IPS-NIHi11 (cell line): ENCODE measurements around the gene TAOK2.
A peak's percentile ranks its signal among the peaks of the same experiment; 100 is the strongest.
"Not testable (repeated sequence)": the region's sequence is repeated elsewhere in the genome, so short reads cannot be mapped to it uniquely, and the experiment has no call there.

Experiments used
- DNase-seq: peaks from one replicate; pipeline ENCODE4 v3.0.0; 2012; ENCODE audit warnings: mixed read lengths, low spot score

The TAOK2 gene

GRCh38 chr16:29973384-29974246, at the start of gene TAOK2:
TSS of gene TAOK2 (plus strand) at chr16:29973868. CDS start at chr16:29977773, 3,905 bp downstream.
- peak; percentile 100 for DNase-seq

- DNase-seq = no peak
Observed at GRCh38 chr16:29925105-29925756, 48.4 kb upstream of the TAOK2 start.

- DNase-seq = peak; percentile 100
Observed at GRCh38 chr16:29925781-29926710, 47.6 kb upstream of the TAOK2 start, which contains the start of gene KCTD13. TSS of gene KCTD13 (minus strand) at chr16:29926226. CDS start at chr16:29926033, 193 bp downstream.

GRCh38 chr16:29926711-29927052, 47.0 kb upstream of the TAOK2 start:
- peak; percentile 44 for DNase-seq

GRCh38 chr16:29927070-29927905, 46.4 kb upstream of the TAOK2 start:
- DNase-seq = no peak

GRCh38 chr16:29931750-29932149, 41.9 kb upstream of the TAOK2 start:
- not testable (repeated sequence) for DNase-seq

- no peak for DNase-seq
Observed at GRCh38 chr16:29940656-29941055, 33.0 kb upstream of the TAOK2 start.

GRCh38 chr16:29943846-29944799, 29.5 kb upstream of the TAOK2 start:
- DNase-seq = peak; percentile 71

GRCh38 chr16:29947897-29948296, 25.8 kb upstream of the TAOK2 start:
- DNase-seq = no peak

- DNase-seq = no peak
Observed at GRCh38 chr16:29950806-29951461, 22.7 kb upstream of the TAOK2 start.

- DNase-seq = no peak
Observed at GRCh38 chr16:29951625-29952365, 21.9 kb upstream of the TAOK2 start.

- DNase-seq = no peak
Observed at GRCh38 chr16:29958756-29959155, 14.9 kb upstream of the TAOK2 start.

- no peak for DNase-seq
Observed at GRCh38 chr16:29959293-29959692, 14.4 kb upstream of the TAOK2 start.

GRCh38 chr16:29959821-29960220, 13.8 kb upstream of the TAOK2 start:
- not testable (repeated sequence) for DNase-seq

- no peak for DNase-seq
Observed at GRCh38 chr16:29961127-29961478, 12.6 kb upstream of the TAOK2 start.

- DNase-seq = peak; percentile 99
Observed at GRCh38 chr16:29961479-29962343, 12.0 kb upstream of the TAOK2 start, which contains the start of gene TMEM219. TSS of gene TMEM219 (plus strand) at chr16:29962079. CDS start at chr16:29963144, 1,065 bp downstream.

- DNase-seq = no peak
Observed at GRCh38 chr16:29962344-29962994, 11.2 kb upstream of the TAOK2 start.
